Measurements from ENCODE around the gene IQUB.

DNA sequence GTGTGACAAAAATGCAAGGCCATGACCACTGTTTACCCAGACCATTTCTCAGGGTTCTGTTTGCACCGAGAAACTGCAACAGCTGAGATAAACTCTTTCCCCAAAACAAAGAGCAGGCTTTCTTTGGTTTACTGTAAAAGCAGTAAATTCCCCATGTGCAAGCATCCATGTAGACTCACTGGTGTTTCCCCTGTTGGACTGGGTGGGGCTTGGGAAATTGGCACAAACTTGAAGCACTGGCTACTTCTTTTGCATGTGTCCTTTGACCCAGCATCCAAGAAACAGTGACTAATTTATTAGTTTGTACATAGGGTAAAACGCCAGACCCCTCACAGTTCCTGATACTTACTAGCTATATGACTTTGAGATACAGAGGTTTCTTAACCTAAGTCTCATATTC lies 12.3 kb downstream of the IQUB start:
- TF ChIP-seq ATF2 (tag by site-specific recombination; IDR thresholded peaks at IDR 0.05; ENCODE audit: low read depth), result no peak
- TF ChIP-seq, protein P1, sequence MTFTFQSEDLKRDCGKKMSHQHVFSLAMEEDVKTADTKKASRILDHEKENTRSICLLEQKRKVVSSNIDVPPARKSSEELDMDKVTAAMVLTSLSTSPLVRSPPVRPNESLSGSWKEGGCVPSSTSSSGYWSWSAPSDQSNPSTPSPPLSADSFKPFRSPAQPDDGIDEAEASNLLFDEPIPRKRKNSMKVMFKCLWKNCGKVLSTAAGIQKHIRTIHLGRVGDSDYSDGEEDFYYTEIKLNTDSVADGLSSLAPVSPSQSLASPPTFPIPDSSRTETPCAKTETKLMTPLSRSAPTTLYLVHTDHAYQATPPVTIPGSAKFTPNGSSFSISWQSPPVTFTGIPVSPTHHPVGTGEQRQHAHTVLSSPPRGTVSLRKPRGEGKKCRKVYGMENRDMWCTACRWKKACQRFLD (tag by site-specific recombination; IDR thresholded peaks at IDR 0.05), result no peak

All from HEK293 (cell line).